HG03066 (cell line): ENCODE measurements around the gene FHAD1.
"Not testable (repeated sequence)": the region's sequence is repeated elsewhere in the genome, so short reads cannot be mapped to it uniquely, and the experiment has no call there.

ENCODE experiments used
- ATAC-seq: cut with Tn5 transposase; IDR thresholded peaks from one replicate; pipeline ENCODE4 v1.9.1; 2021; ENCODE audit warnings: low read depth; ENCODE audit not compliant: unreplicated experiment

FHAD1 gene

DNA sequence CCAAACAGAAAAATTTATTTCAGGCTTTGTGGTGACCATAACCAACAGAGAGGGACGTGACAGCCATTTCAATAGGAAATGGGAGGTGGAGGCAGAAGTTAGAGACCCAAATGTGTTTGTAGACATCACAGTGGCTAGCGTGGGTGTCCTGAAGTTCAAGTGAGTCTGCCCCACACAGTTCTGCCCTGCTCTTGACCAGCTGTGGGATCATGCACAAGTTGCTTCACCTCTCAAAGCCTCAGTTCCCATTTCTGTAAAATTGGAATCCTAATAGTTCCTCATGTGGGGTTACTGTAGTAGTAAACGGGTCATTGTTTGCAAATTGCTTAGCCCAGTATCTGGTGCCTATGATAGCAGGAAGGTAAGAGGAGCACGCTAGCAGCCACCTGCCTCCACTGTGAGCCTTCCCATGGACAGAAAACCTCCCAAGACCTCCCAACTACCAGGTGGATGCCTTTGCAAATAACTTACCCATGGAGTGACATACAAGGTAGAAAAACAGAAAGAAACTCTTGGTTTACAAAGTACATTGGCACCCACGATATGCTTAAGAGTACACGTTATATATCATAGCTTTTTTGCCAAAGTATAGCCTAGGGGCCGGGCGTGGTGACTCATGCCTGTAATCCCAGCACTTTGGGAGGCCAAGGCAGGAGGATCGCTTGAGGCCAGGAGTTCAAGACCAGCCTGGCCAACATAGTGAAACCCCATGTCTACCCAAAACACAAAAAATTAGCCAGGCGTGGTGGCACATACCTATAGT, 29.1 kb downstream of the FHAD1 start:
- ATAC-seq = no peak

- ATAC-seq = no peak
Observed at GRCh38 chr1:15276691-15277446, 29.8 kb downstream of the FHAD1 start.

- ATAC-seq = no peak
Observed at GRCh38 chr1:15277447-15277838, 30.4 kb downstream of the FHAD1 start.

DNA sequence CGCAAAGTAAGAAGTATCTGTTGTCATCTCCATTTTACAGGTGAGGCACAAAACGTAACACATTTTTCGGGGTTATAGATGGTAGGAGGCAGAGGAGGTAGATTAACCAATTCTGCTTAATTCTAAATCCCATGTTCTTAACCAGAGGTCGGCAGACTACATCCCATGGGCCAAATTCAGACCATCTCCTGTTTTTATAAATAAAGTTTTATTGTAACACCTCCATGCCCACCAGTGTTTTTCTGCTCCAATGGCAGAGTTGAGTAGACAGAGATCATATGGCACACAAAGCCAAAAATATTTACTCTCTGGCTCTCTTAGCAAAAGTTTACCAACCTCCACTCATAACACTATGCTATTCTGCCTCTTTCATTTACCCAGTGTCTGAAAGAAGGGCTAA, 30.9 kb downstream of the FHAD1 start:
- ATAC-seq = no peak

GRCh38 chr1:15279576-15280230, 32.7 kb downstream of the FHAD1 start:
- no peak for ATAC-seq

DNA sequence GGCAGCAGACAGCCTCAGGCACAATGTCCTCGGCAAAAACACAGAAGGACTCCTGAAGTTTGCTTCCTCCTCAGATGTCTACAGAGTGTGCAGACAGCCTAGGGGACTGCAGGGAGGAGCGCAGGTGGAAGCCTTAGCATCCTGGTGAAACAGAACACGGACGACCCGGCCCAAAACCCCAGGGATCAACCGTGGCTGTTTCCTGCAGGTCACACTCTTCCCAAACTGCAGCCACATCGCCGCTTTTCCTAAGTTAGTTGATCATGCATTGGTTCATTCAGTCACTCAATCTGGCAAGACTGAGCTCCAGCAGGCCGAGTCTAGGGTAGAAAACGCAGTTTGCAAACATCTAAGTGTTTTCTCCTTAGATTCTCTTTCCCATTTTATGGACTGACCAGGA, 33.4 kb downstream of the FHAD1 start:
- ATAC-seq = no peak

GRCh38 chr1:15282038-15282437, 35.0 kb downstream of the FHAD1 start:
- no peak for ATAC-seq

GRCh38 chr1:15282810-15283474, 35.9 kb downstream of the FHAD1 start:
- ATAC-seq = no peak

GRCh38 chr1:15283526-15283925, 36.5 kb downstream of the FHAD1 start:
- no peak for ATAC-seq

DNA sequence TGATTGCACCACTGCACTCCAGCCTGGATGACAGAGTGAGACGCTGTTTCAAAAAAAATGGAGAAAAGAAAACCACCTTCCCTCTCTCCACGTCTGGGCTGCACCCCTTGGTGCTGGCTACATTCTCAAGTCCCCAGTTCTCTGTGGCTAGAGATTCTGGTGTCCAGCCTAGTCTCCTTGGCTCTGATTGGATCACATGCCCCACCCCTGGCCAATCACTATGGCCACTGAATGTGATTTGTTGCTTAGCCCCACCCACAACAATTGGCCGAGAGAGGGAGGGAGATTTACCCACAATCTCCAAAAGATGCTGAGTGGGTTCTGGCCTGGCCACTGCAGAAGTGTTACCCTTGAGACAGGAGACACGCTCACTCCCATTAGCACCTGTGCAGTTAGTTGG, 39.4 kb downstream of the FHAD1 start:
- ATAC-seq = no peak

DNA sequence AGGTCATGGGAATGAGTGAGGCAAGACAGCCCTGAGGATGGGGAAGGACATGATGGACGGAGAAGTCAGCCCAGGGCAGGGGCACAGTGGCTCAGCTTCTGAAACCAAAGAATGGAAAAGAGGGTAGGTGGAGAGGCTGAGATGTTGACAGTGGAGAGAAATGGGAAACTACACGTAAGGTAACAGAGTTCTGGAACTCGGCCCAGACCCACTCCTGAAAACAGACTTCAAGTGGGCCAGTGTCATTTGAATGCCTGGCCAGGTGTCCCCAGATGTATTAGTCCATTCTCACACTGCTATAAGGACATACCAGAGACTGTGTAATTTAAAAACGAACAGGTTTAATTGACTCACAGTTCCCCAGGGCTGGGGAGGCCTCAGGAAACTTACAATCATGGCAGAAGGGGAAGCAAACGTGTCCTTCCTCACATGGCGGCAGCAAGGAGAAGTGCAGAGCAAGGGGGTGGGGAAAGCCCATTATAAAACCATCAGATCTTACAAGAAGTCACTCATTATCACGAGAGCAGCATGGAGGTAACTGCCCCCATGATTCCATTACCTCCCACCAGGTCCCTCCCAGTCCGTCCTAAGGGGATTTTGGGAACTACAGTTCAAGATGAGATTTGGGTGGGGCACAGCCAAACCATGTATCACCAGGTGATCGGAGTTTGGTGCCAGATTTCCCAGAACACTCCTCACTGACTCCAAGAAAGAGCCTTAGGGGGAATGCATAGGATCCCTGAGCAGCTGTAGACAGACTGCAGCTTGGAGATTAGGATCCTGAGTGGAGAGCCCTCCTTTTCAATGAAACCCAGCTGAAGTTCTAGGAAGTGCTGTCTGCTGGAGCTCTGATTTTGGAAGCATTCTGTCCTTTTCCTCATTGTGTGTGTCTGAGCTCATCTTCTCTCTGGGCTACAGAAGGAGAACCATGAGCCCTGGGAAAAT, 40.3 kb downstream of the FHAD1 start:
- no peak for ATAC-seq

- ATAC-seq = no peak
Observed at GRCh38 chr1:15288173-15288926, 41.3 kb downstream of the FHAD1 start.

DNA sequence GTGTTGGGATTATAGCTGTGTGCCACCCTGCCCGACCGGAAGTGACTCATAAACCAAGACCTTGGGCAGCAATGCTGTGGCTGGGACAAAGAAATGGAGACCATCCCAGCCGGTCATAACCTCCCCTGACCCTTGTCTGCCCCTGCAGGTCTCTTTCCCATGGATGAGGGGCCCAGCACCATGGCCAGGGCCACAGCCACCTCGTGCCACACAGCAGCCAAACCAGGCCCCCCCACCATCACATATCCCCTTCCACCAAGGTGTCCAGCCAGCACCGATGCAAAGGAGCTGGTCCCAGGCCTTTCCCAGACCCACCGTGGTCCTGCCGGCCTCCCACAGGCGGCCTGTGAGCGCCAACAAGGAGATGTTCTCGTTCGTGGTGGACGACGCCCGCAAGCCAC, 42.2 kb downstream of the FHAD1 start:
- no peak for ATAC-seq

GRCh38 chr1:15290382-15290781, 43.4 kb downstream of the FHAD1 start:
- no peak for ATAC-seq

DNA sequence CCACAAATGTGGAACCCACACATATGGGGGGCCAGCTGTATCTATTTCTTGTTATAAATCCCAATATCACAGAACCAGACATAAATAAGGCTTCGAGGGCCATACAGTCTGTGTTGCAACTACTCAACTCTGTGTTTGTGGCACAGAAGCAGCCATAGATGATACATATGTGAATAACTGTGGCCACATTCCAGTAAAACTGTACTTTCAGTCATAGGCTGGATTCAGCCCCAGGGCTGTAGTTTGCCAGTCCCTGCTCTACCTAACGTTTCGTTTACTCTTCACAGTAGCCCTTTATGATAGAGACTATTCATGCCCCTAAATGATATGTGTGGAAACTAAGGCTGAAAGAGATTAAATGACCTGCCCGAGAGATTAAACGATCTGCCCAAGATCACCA, 48.7 kb downstream of the FHAD1 start:
- ATAC-seq = no peak

DNA sequence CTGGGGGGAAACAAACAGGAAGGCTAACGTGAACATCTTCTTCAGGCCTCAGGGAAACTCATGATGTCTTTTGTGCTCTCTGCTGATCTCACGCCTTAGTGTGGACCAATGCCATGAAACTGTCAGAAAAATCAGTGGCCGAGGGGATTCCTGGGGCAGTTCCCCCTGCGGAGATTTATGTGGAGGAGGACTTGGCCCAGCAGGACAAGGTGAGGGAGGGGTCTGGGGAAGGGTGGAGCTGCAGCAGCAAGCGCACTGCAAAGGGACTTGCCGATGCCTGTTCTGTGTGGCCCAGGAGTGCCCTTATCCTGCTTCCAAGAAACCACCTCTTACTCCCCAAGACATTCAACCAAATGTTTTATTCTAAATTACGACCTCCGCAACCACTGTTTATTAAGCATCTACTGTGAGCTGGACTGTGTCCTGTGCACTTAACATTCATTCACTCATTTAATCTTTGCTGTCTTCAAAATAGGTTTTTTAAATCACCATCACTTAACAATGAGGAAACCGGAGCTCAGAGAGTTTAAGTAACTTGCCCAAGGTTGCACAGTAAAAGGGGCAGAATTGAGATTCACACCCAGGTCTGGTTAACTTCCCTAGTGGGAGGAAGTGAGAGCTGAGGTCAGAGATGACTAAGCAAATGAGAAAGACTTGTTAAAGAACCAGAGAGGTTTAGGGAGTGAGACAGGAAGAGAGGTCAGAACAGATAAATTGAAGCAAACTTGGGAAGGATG, 49.7 kb downstream of the FHAD1 start:
- ATAC-seq = no peak

- not testable (repeated sequence) for ATAC-seq
Observed at GRCh38 chr1:15297975-15298374, 51.0 kb downstream of the FHAD1 start.

DNA sequence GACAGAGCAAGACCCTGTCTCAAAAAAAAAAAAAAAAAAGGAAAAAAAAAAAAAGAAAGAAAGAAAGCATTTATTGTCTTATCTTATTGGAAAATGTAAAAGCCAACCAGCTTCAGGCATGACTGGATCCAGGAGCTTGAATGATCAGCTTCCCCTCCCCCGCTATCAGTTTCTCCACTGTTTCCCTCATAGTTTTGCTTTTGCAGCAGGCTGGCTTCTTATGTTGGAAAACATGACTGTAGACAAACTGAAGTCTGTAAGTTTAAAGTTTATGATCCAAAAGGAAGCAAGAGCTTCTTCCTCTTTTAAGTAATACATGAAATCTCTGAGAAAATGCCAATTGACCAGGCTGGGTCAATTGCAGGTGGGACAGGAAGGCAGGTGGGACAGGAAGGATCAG, 52.2 kb downstream of the FHAD1 start:
- no peak for ATAC-seq

GRCh38 chr1:15299806-15300205, 52.8 kb downstream of the FHAD1 start:
- ATAC-seq = no peak
